PFSK-1 (cell line): Measurements from ENCODE around the gene C21orf58.

Source experiments
- FOXP2 ChIP-seq: optimal IDR thresholded peaks from 2 replicates; pipeline ENCODE3; 2011; ENCODE audit warnings: borderline replicate concordance, control low read depth, inconsistent platforms; ENCODE audit not compliant: insufficient read depth; ENCODE audit errors: extremely low read length, extremely low read depth
- POLR2AphosphoS5 ChIP-seq: IDR thresholded peaks from 2 replicates; pipeline ENCODE4 v1.6.1; 2012; ENCODE audit warnings: low read depth, mild to moderate bottlenecking, control low read depth, low read length, moderate library complexity
- REST ChIP-seq, 2 experiments: IDR thresholded peaks; 2 replicates each; pipeline versions ENCODE4 v1.6.1 to v1.8.0; 2011 to 2012; ENCODE audit warnings: low read depth in 2 of 2, low read length in 2 of 2, control low read depth in 1 of 2, inconsistent platforms in 1 of 2, mild to moderate bottlenecking in 1 of 2, moderate library complexity in 1 of 2; ENCODE audit not compliant: insufficient read depth in 1 of 2
- SIN3A ChIP-seq: IDR thresholded peaks from 2 replicates; pipeline ENCODE4 v1.6.1; 2012; ENCODE audit warnings: mild to moderate bottlenecking, low read length, moderate library complexity, borderline replicate concordance; ENCODE audit not compliant: insufficient read depth
- TAF1 ChIP-seq: IDR thresholded peaks from 2 replicates; pipeline ENCODE4 v1.6.1; 2012; ENCODE audit warnings: low read length, control low read depth, borderline replicate concordance; ENCODE audit not compliant: insufficient read depth

The C21orf58 gene

GRCh38 chr21:46345861-46346260 lies 22.2 kb upstream of the C21orf58 start:
- no peak for TF ChIP-seq SIN3A
- TF ChIP-seq TAF1 = no peak
- no peak for TF ChIP-seq FOXP2
- TF ChIP-seq REST (IDR thresholded peaks at IDR 0.05; ENCODE audit: insufficient read depth in 1 of 2, low read depth in 2 of 2, low read length in 2 of 2) = no peak
- TF ChIP-seq POLR2AphosphoS5 = no peak

GRCh38 chr21:46344219-46344915 lies 20.7 kb upstream of the C21orf58 start:
- no peak for TF ChIP-seq POLR2AphosphoS5
- TF ChIP-seq FOXP2 = no peak
- TF ChIP-seq REST (IDR thresholded peaks at IDR 0.05; ENCODE audit: insufficient read depth in 1 of 2, low read depth in 2 of 2, low read length in 2 of 2) = no peak
- TF ChIP-seq SIN3A = no peak
- TF ChIP-seq TAF1 = no peak

- TF ChIP-seq FOXP2 = no peak
- TF ChIP-seq SIN3A = no peak
- TF ChIP-seq REST (IDR thresholded peaks at IDR 0.05; ENCODE audit: insufficient read depth in 1 of 2, low read depth in 2 of 2, low read length in 2 of 2) = no peak
- TF ChIP-seq TAF1 = no peak
- TF ChIP-seq POLR2AphosphoS5 = no peak
These were observed 17.3 kb upstream of the C21orf58 start for GRCh38 chr21:46340998-46341397.

GRCh38 chr21:46336603-46337002 lies 12.9 kb upstream of the C21orf58 start:
- TF ChIP-seq SIN3A = no peak
- no peak for TF ChIP-seq FOXP2
- TF ChIP-seq REST (IDR thresholded peaks at IDR 0.05; ENCODE audit: insufficient read depth in 1 of 2, low read depth in 2 of 2, low read length in 2 of 2) = no peak
- no peak for TF ChIP-seq TAF1
- no peak for TF ChIP-seq POLR2AphosphoS5
